D721Med (cell line): ENCODE measurements around the gene TMEM62.

Experiments used
- DNase-seq: peaks from one replicate; pipeline ENCODE4 v3.0.0; 2011; ENCODE audit warnings: low spot score; ENCODE audit not compliant: insufficient read length
- FAIRE-seq: peaks from 2 replicates; lab custom pipeline; 2011; peaks lifted over from hg19 to GRCh38; lab: Jason Lieb, UNC
- CTCF ChIP-seq: IDR thresholded peaks from 2 replicates; pipeline ENCODE4 v1.5.1; 2012; ENCODE audit warnings: mild to moderate bottlenecking, control low read depth; ENCODE audit not compliant: insufficient read depth; ENCODE audit errors: missing control alignments

The TMEM62 gene

GRCh38 chr15:43105077-43105736, 28.2 kb upstream of the TMEM62 start:
- no peak for TF ChIP-seq CTCF
- no peak for DNase-seq
- no peak for FAIRE-seq

- FAIRE-seq (no peak), DNase-seq (peak; percentile 34)
- no peak for TF ChIP-seq CTCF
These were observed 27.5 kb upstream of the TMEM62 start, which contains the start of gene UBR1 for GRCh38 chr15:43105778-43106485. UBR1 (minus strand) TSS chr15:43106038; CDS start chr15:43106022, 16 bp downstream.

- FAIRE-seq (no peak), DNase-seq (no peak)
- TF ChIP-seq CTCF: no peak
These were observed 26.9 kb upstream of the TMEM62 start for GRCh38 chr15:43106486-43106829.

- FAIRE-seq (no peak), DNase-seq (no peak)
- no peak for TF ChIP-seq CTCF
These were observed 25.6 kb upstream of the TMEM62 start for GRCh38 chr15:43107751-43108150.

GRCh38 chr15:43111354-43111753, 22.0 kb upstream of the TMEM62 start:
- no peak for TF ChIP-seq CTCF
- FAIRE-seq (no peak), DNase-seq (no peak)

- TF ChIP-seq CTCF: no peak
- DNase-seq: no peak
- no peak for FAIRE-seq
These were observed 15.1 kb upstream of the TMEM62 start for GRCh38 chr15:43118286-43118685.

GRCh38 chr15:43118829-43119228, 14.6 kb upstream of the TMEM62 start:
- TF ChIP-seq CTCF: no peak
- DNase-seq (no peak), FAIRE-seq (no peak)
